Measurements from ENCODE around the gene CAB39.

The CAB39 gene

DNA sequence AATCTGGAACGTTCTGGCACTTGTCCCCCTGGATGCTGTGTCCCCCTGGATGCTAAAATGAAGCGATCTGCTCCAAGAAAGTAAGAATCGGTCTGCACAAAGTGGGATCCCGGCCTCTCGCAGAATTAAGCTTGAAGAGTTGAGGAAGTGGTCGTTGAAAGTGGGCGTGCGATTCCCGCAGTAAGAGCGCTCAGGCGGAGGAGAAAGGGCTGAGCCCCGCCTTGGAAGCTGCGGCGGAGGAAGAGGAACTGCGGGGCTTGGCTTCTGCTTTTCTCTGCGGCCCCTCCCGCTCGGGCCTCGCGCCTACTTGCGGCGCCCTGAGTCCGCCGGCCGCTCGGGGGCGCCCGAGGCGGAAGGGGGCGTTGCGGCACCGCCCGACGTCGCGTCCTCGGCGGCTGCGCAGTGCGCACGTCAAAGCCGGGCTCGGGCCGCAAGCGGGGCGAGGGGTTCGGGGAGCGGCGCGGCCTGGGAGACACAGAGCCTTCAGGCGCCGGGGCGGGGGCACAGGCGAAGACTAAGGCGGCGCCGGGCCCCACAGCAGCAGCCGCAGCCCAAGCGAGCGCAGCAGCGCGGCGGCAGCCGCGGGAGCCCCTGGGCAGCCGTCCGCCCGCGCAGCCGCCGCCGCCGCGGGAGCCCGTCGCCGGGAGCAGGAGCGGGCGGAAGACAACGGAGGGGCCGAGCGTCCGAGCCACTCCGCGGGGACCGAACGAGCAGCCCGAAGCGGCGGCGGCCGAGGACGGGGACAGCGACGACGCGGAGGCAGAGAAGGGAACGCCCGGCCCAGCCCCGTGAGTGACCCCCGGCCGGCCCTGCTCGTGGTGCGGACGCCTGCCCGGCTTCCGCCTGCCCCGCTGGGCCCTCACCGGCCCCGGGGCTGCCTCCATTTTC is at the start of gene CAB39:
Gene CAB39 (plus strand): TSS at position 400 of the 888 bp plus-strand sequence. CDS start 47,160 bp downstream, outside the sequence.
- TF ChIP-seq, protein P1, sequence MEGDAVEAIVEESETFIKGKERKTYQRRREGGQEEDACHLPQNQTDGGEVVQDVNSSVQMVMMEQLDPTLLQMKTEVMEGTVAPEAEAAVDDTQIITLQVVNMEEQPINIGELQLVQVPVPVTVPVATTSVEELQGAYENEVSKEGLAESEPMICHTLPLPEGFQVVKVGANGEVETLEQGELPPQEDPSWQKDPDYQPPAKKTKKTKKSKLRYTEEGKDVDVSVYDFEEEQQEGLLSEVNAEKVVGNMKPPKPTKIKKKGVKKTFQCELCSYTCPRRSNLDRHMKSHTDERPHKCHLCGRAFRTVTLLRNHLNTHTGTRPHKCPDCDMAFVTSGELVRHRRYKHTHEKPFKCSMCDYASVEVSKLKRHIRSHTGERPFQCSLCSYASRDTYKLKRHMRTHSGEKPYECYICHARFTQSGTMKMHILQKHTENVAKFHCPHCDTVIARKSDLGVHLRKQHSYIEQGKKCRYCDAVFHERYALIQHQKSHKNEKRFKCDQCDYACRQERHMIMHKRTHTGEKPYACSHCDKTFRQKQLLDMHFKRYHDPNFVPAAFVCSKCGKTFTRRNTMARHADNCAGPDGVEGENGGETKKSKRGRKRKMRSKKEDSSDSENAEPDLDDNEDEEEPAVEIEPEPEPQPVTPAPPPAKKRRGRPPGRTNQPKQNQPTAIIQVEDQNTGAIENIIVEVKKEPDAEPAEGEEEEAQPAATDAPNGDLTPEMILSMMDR (IDR thresholded peaks at IDR 0.05): peak; percentile 81

DNA sequence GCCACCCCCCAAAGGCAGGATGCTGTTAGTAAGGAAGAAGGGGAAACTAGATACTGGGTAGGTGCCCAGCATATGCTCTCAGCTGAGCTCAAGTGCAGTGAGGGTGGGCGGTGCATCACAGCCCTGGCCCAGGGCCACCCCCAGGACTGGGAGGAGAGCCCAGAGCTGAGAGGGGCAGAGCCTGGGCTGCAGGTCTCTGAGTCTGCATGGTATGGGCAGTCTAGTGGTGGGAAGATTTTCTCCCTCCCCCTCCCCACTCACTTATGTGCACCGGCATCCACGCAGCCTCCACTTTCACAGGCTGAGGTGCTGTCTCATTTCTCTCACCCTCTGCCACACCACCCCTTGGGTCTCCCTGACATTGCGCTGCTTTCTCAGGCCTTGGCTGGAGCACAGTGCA is 48.5 kb upstream of the CAB39 start:
- no peak for DNase-seq (ENCODE audit: low spot score)
- TF ChIP-seq, protein P1 (IDR thresholded peaks at IDR 0.05): no peak
- Histone ChIP-seq H3K4me3 (no peak overlapping the region), H3K27ac (no peak overlapping the region)

More for the DNA sequence above, at the start of gene CAB39:
- Histone ChIP-seq H3K27ac (peak within 1 kb of the TSS; percentile 92 to 96), H3K4me3 (peak within 1 kb of the TSS; percentile 96)
- peak; percentile 86 for DNase-seq (ENCODE audit: low spot score)

DNA sequence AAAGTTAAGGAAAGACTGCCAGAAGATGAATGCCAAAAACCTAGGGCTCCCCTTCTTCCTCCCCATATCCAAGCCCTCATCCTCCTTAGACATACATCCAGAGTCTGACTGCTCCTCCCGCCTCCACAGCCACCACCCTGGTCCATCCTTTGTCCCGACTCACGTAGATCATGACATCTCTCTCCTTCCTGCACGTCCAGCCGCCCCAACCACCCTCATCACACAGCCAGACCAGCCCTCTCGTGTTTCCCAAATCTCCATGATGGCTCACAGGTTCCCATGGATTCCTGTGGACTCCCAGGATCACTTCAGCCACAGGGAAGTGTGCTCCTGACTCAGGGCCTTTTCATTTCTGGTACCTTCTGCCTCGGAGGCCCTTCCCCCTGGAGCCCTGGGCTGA is 47.8 kb upstream of the CAB39 start:
- no peak for DNase-seq (ENCODE audit: low spot score)
- no peak overlapping the region for H3K4me3 ChIP-seq
- no peak overlapping the region for H3K27ac ChIP-seq
- TF ChIP-seq, protein P1 (IDR thresholded peaks at IDR 0.05): no peak

DNA sequence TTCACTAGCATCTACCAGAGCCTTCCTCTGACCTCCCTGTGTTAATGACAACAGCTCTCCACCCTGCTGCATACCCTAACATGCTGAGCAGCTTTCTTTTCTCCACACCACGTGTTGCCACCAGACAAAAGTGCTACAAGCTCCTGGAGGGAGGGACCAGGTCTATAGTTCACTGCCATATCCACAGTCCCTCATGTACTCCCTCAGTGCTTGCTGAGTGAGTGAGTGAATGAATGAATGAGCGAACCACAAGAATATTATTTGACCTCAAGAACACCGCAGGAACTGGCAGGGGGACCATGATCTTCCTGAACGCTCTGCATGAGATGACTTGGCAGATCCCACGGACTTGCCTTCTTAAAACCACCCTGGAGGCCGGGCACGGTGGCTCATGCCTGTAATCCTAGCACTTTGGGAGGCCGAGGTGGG is 47.4 kb upstream of the CAB39 start:
- TF ChIP-seq, protein P1 (IDR thresholded peaks at IDR 0.05): no peak
- no peak overlapping the region for H3K4me3 ChIP-seq
- DNase-seq (ENCODE audit: low spot score): no peak
- H3K27ac ChIP-seq: no peak overlapping the region

DNA sequence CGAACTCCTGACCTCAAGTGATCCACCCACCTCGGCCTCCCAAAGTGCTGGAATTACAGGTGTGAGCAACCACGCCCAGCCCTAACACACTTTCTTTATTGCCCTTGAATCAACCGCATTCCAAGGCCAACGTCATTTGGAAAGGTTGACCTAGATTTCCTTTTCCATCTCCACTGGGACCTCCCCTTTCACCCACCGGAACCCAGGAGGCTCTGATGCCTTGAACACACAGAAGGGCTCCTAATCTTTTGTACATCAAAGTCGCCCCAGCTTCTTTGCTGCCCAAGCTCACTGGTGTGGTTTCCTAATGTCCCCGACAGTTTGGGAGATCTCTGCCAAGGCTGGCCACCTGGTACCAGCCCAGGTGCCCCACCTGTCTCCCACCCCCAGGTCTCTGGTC is 46.2 kb upstream of the CAB39 start:
- H3K27ac ChIP-seq: peak overlapping the region in 1 of 2 donors; percentile 58
- DNase-seq (ENCODE audit: low spot score): no peak
- TF ChIP-seq, protein P1 (IDR thresholded peaks at IDR 0.05): no peak
- no peak overlapping the region for H3K4me3 ChIP-seq

DNA sequence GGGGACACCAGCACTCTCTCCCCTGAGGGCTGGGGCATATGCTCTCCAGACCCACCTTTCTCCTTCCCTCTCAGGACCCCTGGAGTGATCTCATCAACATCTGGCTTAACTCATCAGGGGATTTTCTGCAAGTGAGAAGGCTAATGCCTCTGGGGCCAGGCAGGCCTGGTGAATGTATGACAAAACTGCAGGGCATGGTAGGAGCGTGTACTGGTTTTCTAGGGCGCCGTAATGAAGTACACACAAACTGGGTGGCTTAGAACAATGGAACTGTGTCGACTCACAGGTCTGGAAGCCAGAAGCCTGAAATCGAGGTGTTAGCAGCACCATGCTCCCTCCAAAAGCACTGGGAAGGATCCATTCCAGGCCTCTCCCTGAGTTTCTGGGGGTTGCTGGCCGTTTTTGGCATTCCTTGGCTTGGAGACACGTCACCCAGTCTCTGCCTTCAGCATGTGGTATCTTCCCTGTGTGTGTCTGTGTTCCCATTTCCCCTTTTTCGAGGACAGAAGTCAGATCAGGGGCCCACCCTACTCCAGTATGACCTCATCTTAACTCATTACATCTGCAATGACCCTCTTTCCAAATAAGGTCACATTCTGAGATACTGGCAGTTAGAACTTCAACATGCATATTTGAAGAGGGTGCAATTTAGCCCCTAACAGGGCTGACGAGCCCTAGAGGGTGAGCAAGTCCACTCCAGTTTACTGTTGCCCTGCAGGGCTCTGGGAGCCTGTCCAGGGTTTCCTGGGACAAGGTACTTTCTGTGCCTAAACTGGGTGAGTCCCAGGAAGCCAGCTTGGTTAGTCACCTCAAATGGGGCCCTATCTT is 45.5 kb upstream of the CAB39 start:
- TF ChIP-seq, protein P1 (IDR thresholded peaks at IDR 0.05): no peak
- peak overlapping the region in 1 of 2 donors; percentile 80 for H3K27ac ChIP-seq
- DNase-seq (ENCODE audit: low spot score): no peak
- H3K4me3 ChIP-seq: no peak overlapping the region
